Endothelial cell of umbilical vein (primary cell): ENCODE measurements around the gene TNRC6B. TPM values are rescaled to one million over a fixed set of nuclear protein-coding genes. Genes with fewer than 3 reads are reported as not detected.

Experiments used
- BruUV-seq: library from RNA; stranded (reverse); fragments of 400-500 nt; replicated peaks from 2 replicates; lab custom pipeline; 2021; lab: Mats Ljungman, UMichigan
- CTCF ChIA-PET: fragments of 300-600, 350-600 bp; sonication (Branson Sonifier 250); formaldehyde crosslinking; loops from one replicate; lab custom pipeline; 2021; ENCODE audit warnings: antibody characterized with exemption, inconsistent platforms; lab: Charles Lee
- POLR2A ChIA-PET: fragments of 300-600, 350-600 bp; sonication (Branson Sonifier 250); formaldehyde crosslinking; loops from one replicate; lab custom pipeline; 2021; ENCODE audit warnings: antibody characterized with exemption, inconsistent platforms; lab: Charles Lee
- DNase-seq: peaks from one replicate; pipeline ENCODE4 v3.0.0-alpha.2; 2011; ENCODE audit warnings: low read depth, low spot score
- FAIRE-seq: peaks from 2 replicates; lab custom pipeline; 2011; peaks lifted over from hg19 to GRCh38; lab: Jason Lieb, UNC
- H2AFZ ChIP-seq: 2 replicates; pipeline ENCODE4 v1.6.0; 2012; ENCODE audit warnings: low read depth, low read length, control low read depth, inconsistent platforms
- H3K27ac ChIP-seq: 2 replicates; pipeline ENCODE4 v1.5.1; 2011; ENCODE audit warnings: low read depth, mild to moderate bottlenecking, control low read depth, low read length, moderate library complexity; ENCODE audit not compliant: insufficient read depth
- H3K27me3 ChIP-seq, 2 experiments: 2 replicates each; pipeline versions ENCODE4 v1.6.0 to v1.6.1; 2011; ENCODE audit warnings: low read length in 2 of 2, mixed read lengths in 1 of 2; ENCODE audit not compliant: control insufficient read depth in 2 of 2, insufficient read depth in 2 of 2
- H3K36me3 ChIP-seq, 2 experiments: 2 replicates in 1 of 2; 3 replicates in 1 of 2; pipeline ENCODE4 v1.5.1; 2011; ENCODE audit warnings: low read length in 2 of 2, mild to moderate bottlenecking in 1 of 2, moderate library complexity in 1 of 2; ENCODE audit not compliant: control insufficient read depth in 2 of 2, insufficient read depth in 2 of 2; ENCODE audit errors: extremely low read depth in 1 of 2
- H3K4me1 ChIP-seq: 3 replicates; pipeline ENCODE4 v1.5.1; 2011; ENCODE audit warnings: mild to moderate bottlenecking, low read length; ENCODE audit not compliant: control insufficient read depth, insufficient read depth; ENCODE audit errors: extremely low read depth
- H3K4me2 ChIP-seq: 2 replicates; pipeline ENCODE4 v1.6.1; 2011; ENCODE audit warnings: low read length, control low read depth, mixed read lengths; ENCODE audit not compliant: insufficient read depth
- H3K4me3 ChIP-seq, 3 experiments: fragments of 200-600 bp in 1 of 3; sonication (generic), shearing (Covaris generic) in 1 of 3; replicated peaks in 1 of 3; 2 replicates each; pipeline ENCODE4 v1.5.1; 2011 to 2016; ENCODE audit warnings: control low read depth in 3 of 3, low read length in 3 of 3, mild to moderate bottlenecking in 2 of 3, inconsistent platforms in 1 of 3, low read depth in 1 of 3, moderate library complexity in 1 of 3; ENCODE audit not compliant: insufficient read depth in 1 of 3
- H3K79me2 ChIP-seq: 2 replicates; pipeline ENCODE4 v1.6.0; 2012; ENCODE audit warnings: low read length, inconsistent platforms; ENCODE audit not compliant: control insufficient read depth, insufficient read depth
- H3K9ac ChIP-seq: replicated peaks from 2 replicates; pipeline ENCODE3; 2011; ENCODE audit warnings: low read length, control low read depth; ENCODE audit not compliant: insufficient read depth; ENCODE audit errors: extremely low read depth
- H3K9me1 ChIP-seq: replicated peaks from 3 replicates; pipeline ENCODE4 v1.6.0; 2011; ENCODE audit warnings: mild to moderate bottlenecking, low read length; ENCODE audit not compliant: control insufficient read depth, insufficient read depth; ENCODE audit errors: extremely low read depth
- H3K9me3 ChIP-seq: replicated peaks from 2 replicates; pipeline ENCODE4 v1.5.1; 2012; ENCODE audit warnings: low read length, inconsistent platforms; ENCODE audit not compliant: control insufficient read depth, insufficient read depth
- H4K20me1 ChIP-seq: replicated peaks from 2 replicates; pipeline ENCODE3; 2011; ENCODE audit warnings: mild to moderate bottlenecking, low read length; ENCODE audit not compliant: control insufficient read depth, insufficient read depth; ENCODE audit errors: extremely low read depth
- EZH2 ChIP-seq: IDR thresholded peaks from 2 replicates; pipeline ENCODE4 v1.6.1; 2012; ENCODE audit warnings: borderline replicate concordance, low read depth, mild to moderate bottlenecking, moderate library complexity, low read length, inconsistent platforms; ENCODE audit not compliant: severe bottlenecking
- FOS ChIP-seq: IDR thresholded peaks from 2 replicates; pipeline ENCODE4 v1.6.1; 2011; ENCODE audit warnings: mild to moderate bottlenecking, low read length, moderate library complexity, borderline replicate concordance; ENCODE audit not compliant: insufficient read depth
- GATA2 ChIP-seq: IDR thresholded peaks from 2 replicates; pipeline ENCODE4 v1.7.0; 2011; ENCODE audit warnings: low read depth, mild to moderate bottlenecking, moderate library complexity, mixed read lengths, low read length; ENCODE audit not compliant: insufficient read length, insufficient read depth
- JUN ChIP-seq: IDR thresholded peaks from 2 replicates; pipeline ENCODE4 v1.6.1; 2011; ENCODE audit warnings: borderline replicate concordance, low read depth; ENCODE audit not compliant: insufficient read length, insufficient read depth
- MYC ChIP-seq: IDR thresholded peaks from one replicate; pipeline ENCODE4 v1.6.1; 2011; ENCODE audit warnings: mild to moderate bottlenecking, low read depth, low read length
- POLR2A ChIP-seq: IDR thresholded peaks from 2 replicates; pipeline ENCODE4 v1.6.1; 2012; ENCODE audit warnings: low read depth, mild to moderate bottlenecking, control low read depth, low read length
- POLR2AphosphoS5 ChIP-seq: IDR thresholded peaks from 2 replicates; pipeline ENCODE4 v1.6.1; 2012; ENCODE audit warnings: low read depth, mild to moderate bottlenecking, control low read depth, low read length, moderate library complexity; ENCODE audit not compliant: insufficient read depth
- dilution Hi-C: fragments of 300-500 bp; cut with MboI; formaldehyde crosslinking; loops from one replicate; pipeline ENCODE4 v1.15.0; 2019; ENCODE audit warnings: low sequenced_read_pairs; ENCODE audit not compliant: extremely low pct_ligation_motif_present
- intact Hi-C: fragments of 100-400 bp; cut with micrococcal nuclease; formaldehyde crosslinking; loops from one replicate; pipeline ENCODE4 v1.10.0; 2022
- polyA plus RNA-seq, 4 experiments: library from polyadenylated mRNA; depleted of rRNA in 3 of 4; stranded (reverse) in 3 of 4; unstranded in 1 of 4; fragments of >200 nt; gene quantifications; 2 replicates each; pipeline versions ENCODE4 v1.2.1 to v1.2.3, GENCODE V29; 2011 to 2012; ENCODE audit warnings: missing spikeins in 1 of 4
- total RNA-seq: library from RNA; stranded (reverse); gene quantifications from 2 replicates; pipeline ENCODE4 v1.2.3, GENCODE V29; 2021
- TF ChIP-seq, protein P1 (sequence below): IDR thresholded peaks from 2 replicates; pipeline ENCODE4 v1.6.1; 2011; ENCODE audit not compliant: insufficient read depth, insufficient read length
- TF ChIP-seq, protein P2 (sequence below), 2 donors: IDR thresholded peaks; 1 replicate in 1 of 2; 2 replicates in 1 of 2; pipeline ENCODE4 v1.5.1; 2011; ENCODE audit warnings: low read length in 2 of 2, mild to moderate bottlenecking in 2 of 2, moderate library complexity in 2 of 2, control low read depth in 1 of 2, inconsistent platforms in 1 of 2, low read depth in 1 of 2; ENCODE audit not compliant: insufficient read depth in 1 of 2; ENCODE audit errors: extremely low read depth in 1 of 2

TNRC6B gene
- total and polyA plus RNA-seq, 2 donors (not counting 3 experiments of a cell fraction or from before 2014, with no cell fraction given): 10.6 to 37.2 TPM

DNA sequence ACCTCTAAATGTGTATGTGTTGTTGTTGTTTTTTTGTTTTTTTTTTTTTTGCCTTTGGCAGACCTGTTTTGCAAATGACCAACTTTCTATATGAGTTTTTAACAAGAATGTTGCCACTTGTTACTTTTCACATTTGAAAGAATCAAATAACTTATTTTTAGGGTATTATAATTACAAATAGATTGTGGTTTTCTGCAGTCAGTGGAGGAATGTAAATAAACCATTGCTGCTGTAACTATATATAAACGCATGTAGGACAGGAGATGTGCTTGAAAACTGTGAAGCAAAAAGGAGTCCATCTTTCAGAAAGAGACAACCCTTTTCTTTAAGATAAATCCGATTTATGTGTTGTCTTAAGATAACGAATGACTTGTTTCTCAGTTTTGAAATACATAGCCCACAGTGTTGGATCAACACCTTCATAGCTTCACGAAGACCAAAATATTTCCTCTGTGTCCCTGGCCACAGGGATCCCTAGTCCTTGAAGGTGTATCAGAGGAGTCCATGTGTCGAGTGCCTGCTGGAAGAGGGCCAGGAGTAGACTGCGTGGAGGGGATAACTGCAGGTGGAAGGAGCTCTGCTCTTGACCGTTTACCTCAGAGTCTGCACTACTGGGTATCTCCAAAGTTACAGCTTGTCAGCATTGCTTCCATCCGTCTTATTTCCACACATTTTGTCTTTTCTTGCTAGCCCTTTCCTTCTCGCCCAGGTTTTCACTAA lies 24.7 kb downstream of the TNRC6B start:
- ChIA-PET CTCF (interaction anchor here (0.7 kb wide), 1 partner anchor 11 kb away, joined by 3 read pairs; no protein-coding TSS in a partner anchor), POLR2A (no interaction called here)
- Histone ChIP-seq H3K9me1 (no peaks in the 10 kb centered on the region), H2AFZ (no peak overlapping the region), H3K79me2 (peaks cover 55% of the 10 kb centered on the region), H3K27ac (no peak overlapping the region), H3K4me2 (no peak overlapping the region), H3K36me3 (no peaks in the 10 kb centered on the region), H4K20me1 (peaks cover 2% of the 10 kb centered on the region), H3K4me3 (no peak overlapping the region), H3K9ac (no peak overlapping the region), H3K4me1 (no peaks in the 10 kb centered on the region), H3K27me3 (no peaks in the 10 kb centered on the region), H3K9me3 (no peaks in the 10 kb centered on the region)
- intact Hi-C loops: no loop called here
- TF ChIP-seq POLR2AphosphoS5 (no peak), POLR2A (no peak), EZH2 (no peak), GATA2 (no peak), MYC (no peak), FOS (no peak), JUN (no peak)
- TF ChIP-seq, protein P1, sequence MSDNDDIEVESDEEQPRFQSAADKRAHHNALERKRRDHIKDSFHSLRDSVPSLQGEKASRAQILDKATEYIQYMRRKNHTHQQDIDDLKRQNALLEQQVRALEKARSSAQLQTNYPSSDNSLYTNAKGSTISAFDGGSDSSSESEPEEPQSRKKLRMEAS: no peak
- TF ChIP-seq, protein P2, sequence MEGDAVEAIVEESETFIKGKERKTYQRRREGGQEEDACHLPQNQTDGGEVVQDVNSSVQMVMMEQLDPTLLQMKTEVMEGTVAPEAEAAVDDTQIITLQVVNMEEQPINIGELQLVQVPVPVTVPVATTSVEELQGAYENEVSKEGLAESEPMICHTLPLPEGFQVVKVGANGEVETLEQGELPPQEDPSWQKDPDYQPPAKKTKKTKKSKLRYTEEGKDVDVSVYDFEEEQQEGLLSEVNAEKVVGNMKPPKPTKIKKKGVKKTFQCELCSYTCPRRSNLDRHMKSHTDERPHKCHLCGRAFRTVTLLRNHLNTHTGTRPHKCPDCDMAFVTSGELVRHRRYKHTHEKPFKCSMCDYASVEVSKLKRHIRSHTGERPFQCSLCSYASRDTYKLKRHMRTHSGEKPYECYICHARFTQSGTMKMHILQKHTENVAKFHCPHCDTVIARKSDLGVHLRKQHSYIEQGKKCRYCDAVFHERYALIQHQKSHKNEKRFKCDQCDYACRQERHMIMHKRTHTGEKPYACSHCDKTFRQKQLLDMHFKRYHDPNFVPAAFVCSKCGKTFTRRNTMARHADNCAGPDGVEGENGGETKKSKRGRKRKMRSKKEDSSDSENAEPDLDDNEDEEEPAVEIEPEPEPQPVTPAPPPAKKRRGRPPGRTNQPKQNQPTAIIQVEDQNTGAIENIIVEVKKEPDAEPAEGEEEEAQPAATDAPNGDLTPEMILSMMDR (IDR thresholded peaks at IDR 0.05; ENCODE audit: extremely low read depth in 1 of 2, insufficient read depth in 1 of 2, low read depth in 1 of 2, low read length in 2 of 2): no peak
- dilution Hi-C loops: no loop called here
- FAIRE-seq (no peak), DNase-seq (no peak)
- no TSS peak for BruUV-seq
